ENCODE data around the gene RPRML. TPM values are rescaled to one million over a fixed set of nuclear protein-coding genes. Genes with fewer than 3 reads are reported as not detected.
A peak's percentile ranks its signal among the peaks of the same experiment; 100 is the strongest.
"Not testable (repeated sequence)": the region's sequence is repeated elsewhere in the genome, so short reads cannot be mapped to it uniquely, and the experiment has no call there.

The RPRML gene
- total RNA-seq = 0.38 TPM
- long read RNA-seq, partial matches to known transcripts = 0 of 1 reads
- long read RNA-seq, other reads (novel, unspliced or antisense) = 0 of 1 reads

- intact Hi-C loops (cut with DNase I) = no loop called here
- DNase-seq (no peak), ATAC-seq (peak; percentile 73)
- Histone ChIP-seq H3K9me3 (no peaks in the 10 kb centered on the region), H3K4me3 (peak within 1 kb of the TSS; percentile 53), H3K36me3 (no peaks in the 10 kb centered on the region), H3K4me1 (peaks cover 19% of the 10 kb centered on the region), H3K27me3 (peaks cover 50% of the 10 kb centered on the region), H3K27ac (no peak within 1 kb of the TSS)
- TF ChIP-seq, protein P1, sequence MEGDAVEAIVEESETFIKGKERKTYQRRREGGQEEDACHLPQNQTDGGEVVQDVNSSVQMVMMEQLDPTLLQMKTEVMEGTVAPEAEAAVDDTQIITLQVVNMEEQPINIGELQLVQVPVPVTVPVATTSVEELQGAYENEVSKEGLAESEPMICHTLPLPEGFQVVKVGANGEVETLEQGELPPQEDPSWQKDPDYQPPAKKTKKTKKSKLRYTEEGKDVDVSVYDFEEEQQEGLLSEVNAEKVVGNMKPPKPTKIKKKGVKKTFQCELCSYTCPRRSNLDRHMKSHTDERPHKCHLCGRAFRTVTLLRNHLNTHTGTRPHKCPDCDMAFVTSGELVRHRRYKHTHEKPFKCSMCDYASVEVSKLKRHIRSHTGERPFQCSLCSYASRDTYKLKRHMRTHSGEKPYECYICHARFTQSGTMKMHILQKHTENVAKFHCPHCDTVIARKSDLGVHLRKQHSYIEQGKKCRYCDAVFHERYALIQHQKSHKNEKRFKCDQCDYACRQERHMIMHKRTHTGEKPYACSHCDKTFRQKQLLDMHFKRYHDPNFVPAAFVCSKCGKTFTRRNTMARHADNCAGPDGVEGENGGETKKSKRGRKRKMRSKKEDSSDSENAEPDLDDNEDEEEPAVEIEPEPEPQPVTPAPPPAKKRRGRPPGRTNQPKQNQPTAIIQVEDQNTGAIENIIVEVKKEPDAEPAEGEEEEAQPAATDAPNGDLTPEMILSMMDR (IDR thresholded peaks at IDR 0.05) = no peak
These were observed at the start of gene RPRML for GRCh38 chr17:46979147-46979863. Gene RPRML (minus strand): TSS chr17:46979253. CDS start chr17:46979007, 246 bp downstream.

- H3K36me3 ChIP-seq; H3K27ac ChIP-seq; ATAC-seq; H3K9me3 ChIP-seq; H3K27me3 ChIP-seq; H3K4me1 ChIP-seq; H3K4me3 ChIP-seq; DNase-seq; intact Hi-C loops (cut with DNase I): not testable (repeated sequence)
These were observed 37.9 kb upstream of the RPRML start for GRCh38 chr17:47016966-47017365.

- intact Hi-C loops (cut with DNase I) = no loop called here
- Histone ChIP-seq H3K36me3 (no peaks in the 10 kb centered on the region), H3K27ac (no peak overlapping the region), H3K4me3 (no peak overlapping the region), H3K27me3 (no peaks in the 10 kb centered on the region), H3K4me1 (no peaks in the 10 kb centered on the region), H3K9me3 (no peaks in the 10 kb centered on the region)
- TF ChIP-seq, protein P1 (IDR thresholded peaks at IDR 0.05) = no peak
- ATAC-seq = no peak
- DNase-seq = no peak
These were observed 34.3 kb upstream of the RPRML start for GRCh38 chr17:47013341-47013740.

DNA sequence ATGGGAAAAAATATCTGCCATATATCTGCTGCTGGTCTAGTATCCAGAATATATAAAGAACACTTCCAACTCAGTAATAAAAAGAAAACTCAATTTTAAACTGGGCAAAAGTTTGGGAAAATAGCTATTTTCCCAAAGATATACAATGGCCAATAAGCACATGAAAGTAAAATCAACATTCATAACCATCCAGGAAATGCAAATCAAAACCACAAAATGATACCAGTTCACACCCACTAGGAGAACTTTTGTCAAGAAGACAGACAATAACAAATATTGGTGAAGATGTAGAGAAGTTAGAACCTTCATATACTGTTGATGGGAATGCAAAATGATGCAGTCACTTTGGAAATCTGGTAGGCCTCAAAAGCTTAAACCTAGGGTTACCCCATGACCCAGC lies 33.4 kb upstream of the RPRML start:
- Histone ChIP-seq H3K9me3 (no peaks in the 10 kb centered on the region), H3K4me3 (no peak overlapping the region), H3K27ac (no peak overlapping the region), H3K36me3 (no peaks in the 10 kb centered on the region), H3K27me3 (no peaks in the 10 kb centered on the region), H3K4me1 (no peaks in the 10 kb centered on the region)
- ATAC-seq (no peak), DNase-seq (no peak)
- TF ChIP-seq, protein P1 (IDR thresholded peaks at IDR 0.05) = no peak
- intact Hi-C loops (cut with DNase I) = no loop called here

- TF ChIP-seq, protein P1 (IDR thresholded peaks at IDR 0.05) = no peak
- intact Hi-C loops (cut with DNase I) = no loop called here
- no peaks in the 10 kb centered on the region for H3K27me3 ChIP-seq
- H3K4me1 ChIP-seq = no peaks in the 10 kb centered on the region
- no peak for DNase-seq
- H3K4me3 ChIP-seq = no peak overlapping the region
- no peak for ATAC-seq
- H3K27ac ChIP-seq = no peak overlapping the region
- H3K36me3 ChIP-seq = no peaks in the 10 kb centered on the region
- no peaks in the 10 kb centered on the region for H3K9me3 ChIP-seq
These were observed 30.9 kb upstream of the RPRML start for GRCh38 chr17:47009759-47010594.

GRCh38 chr17:47004906-47005305 lies 25.9 kb upstream of the RPRML start:
- H3K27ac ChIP-seq = no peak overlapping the region
- no peaks in the 10 kb centered on the region for H3K9me3 ChIP-seq
- DNase-seq (no peak), ATAC-seq (no peak)
- no peaks in the 10 kb centered on the region for H3K4me1 ChIP-seq
- H3K36me3 ChIP-seq = no peaks in the 10 kb centered on the region
- H3K27me3 ChIP-seq = no peaks in the 10 kb centered on the region
- H3K4me3 ChIP-seq = no peak overlapping the region
- TF ChIP-seq, protein P1 (IDR thresholded peaks at IDR 0.05) = no peak
- intact Hi-C loops (cut with DNase I) = no loop called here

- H3K27ac ChIP-seq; H3K4me3 ChIP-seq; H3K4me1 ChIP-seq; intact Hi-C loops (cut with DNase I); H3K27me3 ChIP-seq; DNase-seq; H3K36me3 ChIP-seq; H3K9me3 ChIP-seq; ATAC-seq: not testable (repeated sequence)
These were observed 24.8 kb upstream of the RPRML start for GRCh38 chr17:47003864-47004263.

Measured in upper lobe of right lung (tissue), 1 donor.